ENCODE measurements around the gene RCN2.
A peak's percentile ranks its signal among the peaks of the same experiment; 100 is the strongest.
"Not testable (repeated sequence)": the region's sequence is repeated elsewhere in the genome, so short reads cannot be mapped to it uniquely, and the experiment has no call there.

The RCN2 gene, protein sequence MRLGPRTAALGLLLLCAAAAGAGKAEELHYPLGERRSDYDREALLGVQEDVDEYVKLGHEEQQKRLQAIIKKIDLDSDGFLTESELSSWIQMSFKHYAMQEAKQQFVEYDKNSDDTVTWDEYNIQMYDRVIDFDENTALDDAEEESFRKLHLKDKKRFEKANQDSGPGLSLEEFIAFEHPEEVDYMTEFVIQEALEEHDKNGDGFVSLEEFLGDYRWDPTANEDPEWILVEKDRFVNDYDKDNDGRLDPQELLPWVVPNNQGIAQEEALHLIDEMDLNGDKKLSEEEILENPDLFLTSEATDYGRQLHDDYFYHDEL

DNA sequence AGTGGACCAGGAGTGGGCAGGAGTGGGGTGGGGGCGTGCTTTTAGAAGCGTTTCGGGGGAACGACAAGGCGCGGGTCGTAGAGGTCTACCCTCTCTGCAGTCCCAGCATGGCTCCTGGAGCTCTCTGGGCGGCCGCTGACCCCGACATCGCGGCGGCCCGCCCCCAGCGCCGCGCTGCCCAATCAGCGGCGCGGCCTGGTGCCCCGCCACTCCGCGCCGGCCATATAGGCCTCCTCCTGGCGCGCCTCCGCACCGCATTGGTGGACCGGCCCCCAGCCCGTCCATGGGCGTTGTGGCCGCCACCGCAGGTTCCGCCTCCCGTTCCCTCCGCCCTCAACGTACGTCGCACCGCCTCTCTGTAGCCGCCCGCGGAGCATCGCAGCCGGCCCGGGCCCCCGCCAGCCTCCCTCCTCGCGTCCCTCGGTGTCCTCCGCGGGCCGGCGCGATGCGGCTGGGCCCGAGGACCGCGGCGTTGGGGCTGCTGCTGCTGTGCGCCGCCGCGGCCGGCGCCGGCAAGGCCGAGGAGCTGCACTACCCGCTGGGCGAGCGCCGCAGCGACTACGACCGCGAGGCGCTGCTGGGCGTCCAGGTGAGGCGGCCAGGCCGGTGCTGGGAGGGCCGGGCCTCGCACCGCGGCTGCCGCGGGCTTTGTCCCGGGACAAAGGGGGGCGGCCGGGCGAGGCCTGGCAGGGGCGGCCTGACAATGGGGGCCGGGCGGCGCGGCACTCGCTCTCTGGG is at the start of gene RCN2:
Gene RCN2 (plus strand): TSS at position 353 of the 738 bp plus-strand sequence. CDS start 93 bp downstream, at position 446.
- peak; percentile 87 for DNase-seq

DNA sequence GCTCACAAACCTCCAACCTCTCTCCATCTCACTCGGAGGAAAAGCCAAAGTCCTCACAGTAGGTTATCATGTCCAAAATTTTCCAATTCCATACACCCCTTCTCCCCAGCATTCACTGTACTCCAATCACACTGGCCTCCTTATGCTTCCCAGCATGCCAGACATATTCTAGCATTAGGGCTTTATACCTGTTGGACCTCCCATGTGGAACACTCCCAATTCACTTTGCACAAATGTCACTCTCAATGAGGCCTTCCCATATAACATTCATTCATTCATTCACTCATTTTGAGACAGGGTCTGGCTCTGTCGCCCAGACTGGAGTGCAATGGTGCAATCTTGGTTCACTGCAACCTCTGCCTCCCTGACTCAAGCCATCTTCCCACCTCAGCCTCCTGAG is 46.3 kb upstream of the RCN2 start:
- DNase-seq, result no peak

DNA sequence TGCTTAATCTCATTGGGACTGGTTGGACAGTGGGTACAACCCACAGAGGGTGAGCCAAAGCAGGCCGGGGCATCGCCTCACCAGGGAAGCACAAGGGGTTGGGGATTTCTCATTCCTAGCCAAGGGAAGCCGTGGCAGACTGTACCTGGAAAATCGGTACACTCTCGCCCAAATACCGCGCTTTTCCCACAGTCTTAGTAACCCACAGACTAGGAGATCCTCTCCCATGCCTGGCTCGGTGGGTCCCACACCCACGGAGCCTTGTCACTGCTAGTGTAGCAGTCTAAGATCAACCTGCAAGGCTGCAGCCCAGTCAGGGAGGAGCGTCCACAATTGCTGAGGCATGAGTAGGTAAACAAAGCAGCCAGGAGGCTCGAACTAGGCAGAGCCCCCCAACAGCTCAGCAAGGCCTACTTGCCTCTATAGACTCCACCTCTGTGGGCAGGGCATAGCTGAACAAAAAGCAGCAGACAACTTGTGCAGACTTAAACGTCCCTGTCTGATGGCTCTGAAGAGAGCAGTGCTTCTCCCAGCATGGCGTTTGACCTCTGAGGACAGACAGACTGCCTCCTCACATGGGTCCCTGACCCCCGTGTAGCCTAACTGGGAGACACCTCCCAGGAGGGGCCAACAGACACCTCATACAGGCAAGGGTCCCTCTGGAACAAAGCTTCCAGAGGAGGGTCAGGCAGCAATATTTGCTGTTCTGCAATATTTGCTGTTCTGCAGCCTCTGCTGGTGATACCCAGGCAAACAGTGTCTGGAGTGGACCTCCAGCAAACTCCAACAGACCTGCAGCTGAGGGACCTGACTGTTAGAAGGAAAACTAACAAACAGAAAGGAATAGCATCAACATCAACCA is 44.0 kb upstream of the RCN2 start:
- DNase-seq, result not testable (repeated sequence)

DNA sequence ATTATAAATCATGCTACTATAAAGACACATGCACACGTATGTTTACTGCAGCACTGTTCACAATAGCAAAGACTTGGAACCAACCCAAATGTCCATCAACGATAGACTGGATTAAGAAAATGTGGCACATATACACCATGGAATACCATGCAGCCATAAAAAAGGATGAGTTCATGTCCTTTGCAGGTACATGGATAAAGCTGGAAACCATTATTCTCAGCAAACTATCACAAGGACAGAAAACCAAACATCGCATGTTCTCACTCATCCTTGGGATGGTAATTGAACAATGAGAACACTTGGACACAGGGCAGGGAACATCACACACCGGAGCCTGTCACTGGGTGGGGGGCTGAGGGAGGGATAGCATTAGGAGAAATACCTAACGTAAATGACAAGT is 38.7 kb upstream of the RCN2 start:
- not testable (repeated sequence) for DNase-seq

DNA sequence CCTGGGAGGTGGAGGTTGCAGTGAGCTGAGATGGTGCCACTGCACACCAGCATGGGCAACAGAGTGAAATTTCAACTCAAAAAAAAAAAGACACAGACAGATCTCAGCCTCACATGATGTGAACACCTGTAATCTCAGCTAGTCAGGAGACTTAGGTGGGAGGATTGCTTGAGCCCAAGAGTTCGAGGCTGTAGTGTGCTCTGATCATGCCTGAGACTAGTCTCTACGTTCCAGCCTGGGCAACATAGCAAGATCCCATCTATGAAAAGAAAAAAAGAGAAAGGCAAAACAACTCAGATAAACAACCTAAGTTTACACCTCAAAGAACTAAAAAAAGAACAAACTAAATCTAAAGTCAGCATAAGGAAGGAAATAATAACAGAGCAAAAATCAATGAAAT is 37.4 kb upstream of the RCN2 start:
- no peak for DNase-seq

DNA sequence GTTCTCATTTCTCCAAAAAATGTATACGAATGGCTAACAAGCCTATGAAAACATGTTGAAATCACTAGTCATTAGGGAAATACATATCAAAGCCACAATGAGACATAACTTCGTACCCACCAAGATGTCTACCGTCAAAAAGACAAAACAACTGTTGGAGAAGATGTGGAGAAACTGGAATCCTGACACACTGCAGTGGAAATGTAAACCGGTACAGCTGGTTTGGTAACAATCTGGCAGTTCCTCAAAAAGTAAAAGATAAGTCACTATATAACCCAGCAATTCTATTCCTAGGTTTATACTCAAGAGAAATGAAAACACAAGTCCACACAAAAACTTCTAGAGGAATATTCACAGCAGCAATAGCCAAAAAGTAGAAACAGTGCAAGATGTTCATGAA is 33.4 kb upstream of the RCN2 start:
- DNase-seq, result no peak

DNA sequence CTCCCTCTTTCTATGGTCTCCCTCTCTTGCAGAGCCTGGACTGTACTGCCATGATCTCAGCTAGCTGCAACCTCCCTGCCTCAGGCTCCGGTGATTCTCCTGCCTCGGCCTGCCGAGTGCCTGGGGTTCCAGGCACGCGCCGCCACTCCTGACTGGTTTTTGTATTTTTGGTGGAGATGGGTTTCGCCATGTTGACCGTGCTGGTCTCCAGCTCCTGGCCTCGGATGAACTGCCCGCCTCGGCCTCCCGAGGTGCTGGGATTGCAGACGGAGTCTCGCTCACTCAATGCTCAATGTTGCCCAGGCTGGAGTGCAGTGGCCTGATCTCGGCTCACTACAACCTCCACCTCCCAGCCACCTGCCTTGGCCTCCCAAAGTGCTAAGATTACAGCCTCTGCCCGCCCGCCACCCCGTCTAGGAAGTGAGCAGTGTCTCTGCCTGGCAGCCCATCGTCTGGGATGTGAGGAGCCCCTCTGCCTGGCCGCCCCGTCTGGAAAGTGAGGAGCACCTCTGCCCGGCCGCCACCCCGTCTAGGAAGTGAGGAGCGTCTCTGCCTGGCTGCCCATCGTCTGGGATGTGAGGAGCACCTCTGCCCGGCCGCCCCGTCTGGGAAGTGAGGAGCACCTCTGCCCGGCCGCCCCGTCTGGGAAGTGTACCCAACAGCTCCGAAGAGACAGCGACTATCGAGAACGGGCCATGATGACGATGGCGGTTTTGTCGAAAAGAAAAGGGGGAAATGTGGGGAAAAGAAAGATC is 32.2 kb upstream of the RCN2 start:
- DNase-seq, result not testable (repeated sequence)

DNA sequence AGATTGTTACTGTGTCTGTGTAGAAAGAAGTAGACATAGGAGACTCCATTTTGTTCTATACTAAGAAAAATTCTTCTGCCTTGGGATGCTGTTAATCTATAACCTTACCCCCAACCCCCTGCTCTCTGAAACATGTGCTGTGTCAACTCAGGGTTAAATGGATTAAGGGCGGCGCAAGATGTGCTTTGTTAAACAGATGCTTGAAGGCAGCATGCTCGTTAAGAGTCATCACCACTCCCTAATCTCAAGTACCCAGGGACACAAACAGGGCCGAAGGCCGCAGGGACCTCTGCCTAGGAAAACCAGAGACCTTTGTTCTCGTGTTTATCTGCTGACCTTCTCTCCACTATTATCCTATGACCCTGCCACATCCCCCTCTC is 31.6 kb upstream of the RCN2 start:
- DNase-seq, result not testable (repeated sequence)

DNA sequence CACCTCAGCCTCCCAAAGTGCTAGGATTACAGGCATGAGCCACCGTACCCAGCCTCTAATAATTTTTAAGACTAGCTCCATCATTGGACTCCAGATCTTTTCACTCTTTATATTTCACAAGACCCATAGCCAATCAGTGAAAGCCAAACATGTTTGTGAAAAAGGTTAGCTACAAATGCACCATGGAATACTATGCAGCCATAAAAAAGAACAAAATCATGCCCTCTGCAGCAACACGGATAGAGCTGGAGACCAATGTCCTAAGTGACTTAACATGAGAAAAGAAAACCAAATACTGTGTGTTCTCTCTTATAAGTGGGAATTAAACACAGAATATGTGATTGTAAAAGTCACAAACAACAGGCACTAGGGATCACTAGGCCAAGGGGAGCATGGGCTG is 29.6 kb upstream of the RCN2 start:
- no peak for DNase-seq

DNA sequence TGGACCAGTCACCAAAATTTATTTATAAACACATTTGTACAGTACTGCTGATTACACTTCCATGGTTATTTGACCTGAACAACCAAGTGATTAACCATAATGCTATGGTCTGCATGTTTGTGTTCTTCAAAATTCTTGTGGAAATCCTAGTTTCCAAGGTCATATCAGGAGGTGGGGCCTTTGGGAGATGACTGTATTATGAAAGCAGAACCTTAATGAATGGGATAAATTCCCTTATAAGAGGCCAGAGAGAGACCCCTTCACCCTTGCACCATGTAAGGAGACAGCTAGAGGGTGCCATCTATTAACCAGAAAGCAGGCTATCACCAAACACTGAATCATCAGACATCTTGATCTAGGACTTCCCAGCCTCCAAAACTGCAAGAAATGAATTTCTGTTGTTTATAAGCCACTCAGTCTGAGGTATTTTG is 28.3 kb upstream of the RCN2 start:
- peak; percentile 9 for DNase-seq

DNA sequence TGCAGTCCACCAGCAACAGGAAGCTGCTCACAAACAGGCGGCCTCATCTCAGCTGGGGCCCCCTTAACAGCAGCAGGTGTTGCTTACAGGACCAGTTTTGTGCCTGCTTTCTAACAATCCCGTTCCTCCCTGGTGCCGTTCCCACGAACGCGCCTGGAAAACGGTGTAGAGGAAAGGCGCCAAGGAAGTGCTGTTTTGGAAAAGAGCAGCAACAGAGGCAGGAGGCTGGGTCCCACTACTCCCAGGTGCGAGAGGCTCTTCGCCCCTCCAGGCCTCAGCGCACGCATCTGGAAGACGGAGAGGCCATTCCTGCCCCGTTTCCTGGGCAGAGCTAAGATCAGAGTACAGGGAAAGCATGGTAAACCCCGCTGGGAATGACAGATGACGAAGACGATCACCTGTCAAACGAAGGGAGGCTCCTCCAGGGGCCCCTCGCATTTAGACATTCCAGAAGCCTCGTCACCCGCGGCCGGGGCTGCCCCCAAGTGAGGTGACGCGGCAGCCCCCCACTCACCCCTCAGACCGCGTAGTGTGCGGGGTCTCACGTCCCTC is 27.0 kb upstream of the RCN2 start:
- DNase-seq, result no peak

DNA sequence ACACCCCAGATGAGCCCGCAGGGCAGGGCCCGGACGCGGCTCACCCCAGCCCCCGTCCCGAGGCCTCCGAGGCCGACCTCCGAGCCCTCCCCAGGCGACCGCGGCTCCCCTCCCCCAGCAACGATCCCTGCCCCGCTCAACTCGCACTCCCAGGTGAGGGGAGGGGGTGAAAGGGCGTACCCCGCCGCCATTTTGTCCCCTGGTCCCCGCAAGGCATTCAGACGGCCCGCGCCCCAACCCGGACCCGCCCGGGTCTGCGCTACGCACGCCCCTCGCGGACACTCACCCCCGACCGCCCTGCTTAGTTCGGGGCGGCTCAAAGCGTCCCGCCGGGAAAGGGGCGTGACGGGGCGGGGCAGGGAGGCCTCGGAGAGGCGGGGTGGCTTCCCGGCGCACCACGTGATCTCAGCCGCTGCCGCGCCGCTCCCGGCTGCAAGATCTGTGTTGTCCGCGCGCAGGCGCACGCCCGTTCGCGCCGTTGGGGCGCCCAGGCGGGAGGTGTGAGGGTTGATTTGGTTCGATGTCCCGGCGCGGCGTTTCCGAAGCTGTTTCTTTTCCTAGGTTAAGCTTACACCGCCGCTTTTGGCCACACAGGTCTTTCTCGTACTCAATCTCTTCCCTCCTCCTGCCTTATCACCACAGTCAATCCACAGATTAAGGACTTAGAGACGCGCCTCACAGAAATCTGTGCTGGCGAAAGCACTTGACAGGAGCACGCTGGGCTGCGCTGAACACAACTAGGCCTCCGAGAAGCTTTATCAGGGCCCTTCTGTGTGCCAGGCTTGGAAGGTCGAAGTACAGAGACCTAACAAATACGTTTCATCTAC is 26.3 kb upstream of the RCN2 start, which contains the start of gene SCAPER:
Gene SCAPER (minus strand): TSS at position 328 of the 827 bp plus-strand sequence. CDS start 21,523 bp downstream, outside the sequence.
- peak; percentile 83 for DNase-seq

DNA sequence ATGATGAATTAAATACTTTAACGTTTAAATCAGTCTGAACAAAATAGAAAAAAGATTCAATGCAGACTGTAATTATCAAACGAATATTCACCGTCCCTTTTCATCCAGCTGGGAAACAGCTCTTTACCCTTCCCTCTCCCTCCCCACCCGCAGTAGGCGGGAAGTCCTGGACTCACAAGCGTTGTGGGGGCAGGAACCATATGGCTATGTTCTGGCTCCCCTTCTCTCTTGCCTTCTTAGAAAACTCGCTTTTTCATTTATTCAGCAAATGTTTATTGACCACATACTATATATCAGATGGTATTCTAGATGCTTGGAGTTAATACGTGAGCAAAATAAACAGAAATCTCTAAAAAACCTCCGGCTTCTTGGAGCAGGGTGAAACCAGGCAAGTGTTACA is 25.7 kb upstream of the RCN2 start:
- peak; percentile 83 for DNase-seq

DNA sequence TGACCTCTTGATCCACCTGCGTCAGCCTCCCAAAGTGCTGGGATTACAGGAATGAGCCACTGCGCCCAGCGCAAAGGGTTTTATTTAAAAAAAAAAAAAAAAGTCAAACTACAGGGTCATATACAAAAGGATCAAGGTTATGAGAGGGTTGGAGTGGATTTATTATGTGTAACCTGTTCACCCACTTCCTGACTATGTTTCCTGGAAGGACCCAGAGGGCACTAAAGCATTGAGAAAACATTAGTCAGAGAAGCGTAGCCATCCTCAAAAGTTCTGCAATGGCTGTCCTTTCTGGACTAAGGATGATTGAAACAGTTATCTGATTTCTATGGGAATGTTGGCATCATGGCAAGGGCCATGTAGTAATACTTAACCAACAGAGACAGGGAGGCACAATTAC is 19.1 kb upstream of the RCN2 start:
- no peak for DNase-seq

DNA sequence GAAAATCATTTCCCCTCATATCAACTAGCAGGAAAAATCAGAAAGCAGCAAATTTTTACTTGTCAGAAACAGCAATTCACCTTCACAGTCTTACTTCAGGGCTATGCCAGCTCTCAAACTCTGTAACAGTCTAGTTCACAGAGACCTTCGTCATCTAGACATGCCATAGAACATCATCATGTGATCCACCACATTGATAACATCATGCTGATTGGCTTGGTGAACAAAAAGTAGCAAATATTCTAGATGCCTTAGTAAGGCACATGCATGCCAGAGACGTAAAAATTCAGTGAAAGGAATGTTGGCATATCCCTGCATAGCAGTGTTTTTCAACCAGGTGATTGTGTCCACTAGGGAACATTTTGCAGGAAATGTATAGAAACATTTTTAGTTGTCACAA is 17.8 kb upstream of the RCN2 start:
- DNase-seq, result no peak

DNA sequence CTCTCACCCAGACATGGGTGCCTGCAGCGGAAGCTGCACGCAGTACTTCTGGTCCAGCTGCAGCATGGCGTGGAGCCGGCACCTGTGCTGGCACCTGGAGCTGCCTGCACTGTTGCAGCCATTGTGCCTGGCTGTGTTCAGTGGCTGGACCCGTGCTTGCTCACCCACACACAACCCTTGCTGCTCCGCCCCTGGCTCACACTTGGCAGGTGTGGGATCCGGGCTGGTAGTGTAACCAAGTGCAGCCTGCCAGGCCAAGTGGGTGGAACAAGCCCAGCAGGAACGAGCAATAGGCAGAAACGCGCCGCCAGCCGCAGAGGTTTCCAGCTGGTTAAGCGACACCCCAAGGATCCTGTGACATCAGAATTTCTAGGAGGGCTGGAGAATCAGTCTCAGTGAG is 15.2 kb upstream of the RCN2 start:
- no peak for DNase-seq

DNA sequence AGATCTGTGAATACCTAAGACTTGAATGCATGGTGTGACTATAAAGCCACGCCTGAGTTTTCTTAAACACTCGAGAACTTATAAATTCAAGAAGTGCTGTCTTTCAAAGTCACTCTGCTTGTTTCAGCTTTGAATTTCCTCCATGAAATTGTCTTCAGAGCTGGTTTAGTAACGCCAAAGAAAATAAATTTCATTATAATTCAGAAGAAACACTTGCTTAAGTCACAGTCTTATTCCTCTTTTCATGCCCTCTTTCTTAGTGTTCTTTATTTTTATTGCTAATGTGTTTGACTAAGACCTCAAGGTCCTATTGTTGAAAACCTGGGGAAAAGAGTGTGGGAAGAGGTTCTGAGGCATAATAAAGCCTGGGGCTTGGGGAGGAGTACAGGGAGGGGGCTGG is 3.3 kb upstream of the RCN2 start:
- no peak for DNase-seq

DNA sequence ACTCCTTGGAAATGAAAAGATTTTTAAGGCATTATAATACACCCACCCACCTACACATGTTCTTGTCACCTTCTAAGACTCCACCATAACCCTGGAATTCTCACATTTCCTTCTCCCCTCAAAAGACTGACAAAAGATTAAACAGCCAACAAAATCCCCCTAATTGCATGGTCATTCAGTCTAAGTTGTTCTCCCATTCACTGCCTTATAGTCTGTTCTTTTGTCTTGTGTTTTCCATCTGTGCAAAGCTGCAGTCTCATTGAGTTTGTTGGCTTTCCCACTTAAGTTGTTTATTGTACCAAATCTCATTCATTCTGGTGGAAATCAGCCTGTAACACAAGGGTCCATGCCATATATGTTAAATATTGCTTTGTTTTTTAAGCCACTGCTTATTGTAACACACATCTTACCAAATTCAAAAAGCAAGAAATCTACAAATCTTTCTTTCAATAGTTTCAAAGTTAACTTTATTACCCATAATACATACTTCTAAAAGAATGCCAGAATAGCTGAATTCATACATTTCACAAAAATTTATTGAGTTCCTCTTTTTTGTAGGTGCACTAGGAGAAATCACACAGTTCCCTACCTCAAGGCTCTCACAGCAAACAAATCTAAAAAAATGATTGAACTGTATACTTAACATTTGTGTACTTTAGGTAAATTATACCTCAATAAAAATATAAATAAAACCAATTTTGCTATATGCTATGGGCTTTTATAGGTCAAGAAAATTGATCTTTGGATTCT is 2.4 kb upstream of the RCN2 start:
- DNase-seq, result no peak

DNA sequence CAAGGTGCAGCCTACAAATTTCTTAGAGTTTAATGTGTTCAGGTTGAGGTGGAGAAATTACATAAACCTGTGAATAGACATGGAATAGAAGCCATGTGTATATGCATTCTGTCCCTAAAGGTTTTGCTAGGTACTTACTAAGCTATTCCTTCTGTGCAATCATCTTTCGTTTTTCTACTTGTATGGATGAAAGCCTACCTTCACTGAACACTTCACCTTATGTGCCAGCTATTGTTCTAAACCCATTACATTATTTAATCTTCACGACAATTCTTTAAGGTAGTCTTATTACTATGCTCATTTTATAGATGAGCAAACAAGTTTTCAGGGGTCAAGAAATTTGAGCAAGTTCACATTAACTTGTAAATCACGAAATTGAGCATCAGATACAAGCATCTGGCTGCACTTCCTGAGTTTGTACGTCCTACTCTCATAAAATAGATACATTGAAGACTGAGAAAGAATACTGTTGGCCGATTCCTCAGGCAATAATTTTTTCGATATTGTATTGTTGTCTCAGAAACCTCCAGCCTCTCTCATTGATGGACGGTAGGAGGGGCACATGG is 635 bp upstream of the RCN2 start:
- DNase-seq, result peak; percentile 15

All from SHP77 treated with DMSO at 0.1 percent for 48 hours (cell line).